ENCODE data around the gene SCAPER.
"Not testable (repeated sequence)": the region's sequence is repeated elsewhere in the genome, so short reads cannot be mapped to it uniquely, and the experiment has no call there.

SCAPER gene

DNA sequence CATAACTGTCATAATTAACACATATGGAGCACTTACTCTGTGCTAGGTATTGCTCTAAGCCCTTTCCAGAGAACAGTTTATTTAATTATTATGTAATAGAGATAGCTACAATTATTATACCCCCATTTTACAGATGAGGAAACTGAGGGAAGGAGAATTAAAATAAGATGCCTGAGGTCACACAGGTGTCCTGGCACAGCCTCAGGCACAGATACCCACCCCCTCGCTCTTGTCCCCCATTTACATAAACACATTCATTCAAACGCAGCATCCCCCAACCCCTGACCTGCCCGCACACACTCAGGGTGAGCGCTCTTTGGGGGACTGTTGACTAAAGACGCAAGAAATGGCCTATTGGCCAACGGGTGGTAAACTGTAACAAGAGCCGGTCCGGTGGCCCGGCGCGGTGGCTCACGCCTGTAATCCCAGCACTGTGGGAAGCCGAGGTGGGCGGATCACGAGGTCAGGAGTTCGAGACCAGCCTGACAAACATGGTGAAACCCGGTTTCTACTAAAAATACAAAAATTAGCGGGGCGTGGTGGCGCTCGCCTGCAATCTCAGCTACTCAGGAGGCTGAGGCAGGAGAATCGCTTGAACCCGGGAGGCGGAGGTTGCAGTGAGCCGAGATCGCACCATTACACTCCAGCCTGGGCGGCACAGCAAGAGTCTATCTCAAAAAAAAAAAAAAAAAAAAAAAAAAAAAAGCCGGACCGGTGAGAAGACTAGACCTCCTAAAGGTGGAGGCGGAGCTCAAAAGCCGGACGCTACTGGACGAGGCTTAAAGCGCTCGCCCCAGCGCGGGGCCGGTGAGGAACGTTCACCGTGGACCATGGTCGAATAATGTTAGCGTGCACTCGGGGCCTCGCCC, 570.5 kb downstream of the SCAPER start:
- DNase-seq, result no peak

DNA sequence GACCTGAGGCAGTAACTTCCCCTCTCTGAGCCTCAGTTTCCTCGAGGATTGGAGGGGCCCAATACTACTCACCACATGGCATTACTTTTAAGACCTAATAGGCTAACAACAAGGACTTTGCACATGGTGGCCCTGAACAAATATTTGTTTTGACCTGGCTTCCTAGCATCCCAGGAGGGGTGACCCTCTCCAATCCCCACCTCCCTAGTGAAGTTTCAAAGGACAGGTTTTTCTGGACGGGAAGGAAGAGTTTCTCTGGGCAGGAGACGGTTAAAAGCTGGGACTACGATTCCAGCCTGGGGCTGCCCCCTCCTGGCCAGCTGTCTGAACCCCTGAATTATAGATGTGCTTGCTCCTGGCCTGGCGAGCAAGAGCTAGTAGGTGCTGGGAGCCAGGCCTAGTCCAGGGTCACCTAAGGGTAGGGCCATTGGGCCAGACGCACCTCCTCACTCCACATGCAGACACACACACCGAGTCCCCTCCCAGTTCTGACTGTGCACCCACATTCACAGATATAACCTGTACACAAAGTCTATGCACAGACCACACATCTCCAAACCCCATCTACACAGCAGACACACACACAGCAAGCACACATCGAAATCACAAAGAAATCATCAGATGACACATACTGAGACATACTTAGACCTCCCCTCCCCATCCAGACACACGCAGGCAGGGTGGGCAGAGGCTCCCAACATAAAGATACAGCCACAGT, 571.3 kb downstream of the SCAPER start:
- no peak for DNase-seq

DNA sequence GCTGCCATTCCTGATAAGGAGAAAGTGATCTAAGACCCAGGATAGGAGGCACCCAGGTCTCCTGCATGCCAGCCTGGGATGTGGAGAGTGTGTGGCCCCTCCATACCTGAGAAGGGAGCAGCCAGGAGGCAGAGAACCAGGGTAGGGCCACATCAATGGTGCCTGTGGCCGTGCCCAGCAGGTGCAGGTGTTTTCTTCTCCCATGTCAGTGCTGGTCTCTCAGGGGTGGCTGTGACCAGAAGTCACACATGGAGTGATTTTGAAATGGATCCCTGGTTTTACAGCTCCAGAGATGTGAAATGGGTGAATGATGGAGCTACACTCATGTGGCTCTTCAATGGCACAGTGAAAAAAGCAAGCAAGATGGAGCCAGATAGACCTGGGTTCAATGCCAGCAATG, 571.8 kb downstream of the SCAPER start:
- no peak for DNase-seq

DNA sequence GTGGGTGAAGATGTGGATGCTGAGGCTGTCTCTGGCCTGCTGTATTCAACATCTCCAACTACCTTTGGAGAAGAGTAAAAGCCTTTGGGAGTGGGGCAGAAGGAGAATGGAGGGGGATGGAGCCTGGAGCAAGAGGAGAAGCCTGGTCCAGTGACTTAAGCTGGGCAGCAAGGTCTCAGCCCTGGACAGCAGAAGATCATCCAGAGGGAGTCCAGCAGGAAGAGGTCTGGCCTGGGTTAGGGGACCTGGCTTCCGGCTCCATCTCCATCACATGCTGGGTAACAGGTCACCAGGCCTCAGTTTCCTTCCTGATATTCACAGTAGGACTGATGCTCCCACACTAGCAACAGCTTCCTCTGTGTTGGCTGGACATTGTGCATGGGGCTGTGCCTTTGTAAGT, 572.3 kb downstream of the SCAPER start:
- no peak for DNase-seq

DNA sequence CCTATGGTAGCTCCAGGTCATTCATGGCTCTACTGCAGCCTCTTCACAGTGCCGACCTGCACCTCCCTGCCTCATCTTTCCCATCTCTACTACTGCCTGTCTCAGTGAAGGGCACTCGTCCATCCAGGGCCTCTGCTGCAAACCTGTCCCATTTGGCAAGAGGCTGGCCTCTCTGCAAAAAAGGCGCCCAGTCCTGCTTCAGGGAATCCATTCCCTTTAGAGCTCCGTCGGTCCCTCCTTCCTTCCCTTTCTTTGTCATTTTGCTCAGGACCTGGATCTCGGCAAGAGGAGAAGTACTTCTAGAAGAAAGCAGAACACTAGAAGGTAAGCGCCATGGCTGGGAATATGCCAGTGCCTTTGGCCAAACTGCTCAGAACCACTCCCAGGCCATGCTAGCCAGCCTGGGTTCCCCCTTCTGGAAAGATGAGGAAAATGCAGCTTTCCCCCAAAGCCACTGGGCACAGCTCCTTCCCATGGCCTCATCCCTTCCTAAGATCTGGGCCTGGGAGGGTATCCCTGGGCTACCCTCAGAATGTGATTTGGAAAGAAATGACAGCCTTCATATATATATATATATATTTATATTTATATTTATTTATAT, 575.0 kb downstream of the SCAPER start:
- DNase-seq, result peak; percentile 22

DNA sequence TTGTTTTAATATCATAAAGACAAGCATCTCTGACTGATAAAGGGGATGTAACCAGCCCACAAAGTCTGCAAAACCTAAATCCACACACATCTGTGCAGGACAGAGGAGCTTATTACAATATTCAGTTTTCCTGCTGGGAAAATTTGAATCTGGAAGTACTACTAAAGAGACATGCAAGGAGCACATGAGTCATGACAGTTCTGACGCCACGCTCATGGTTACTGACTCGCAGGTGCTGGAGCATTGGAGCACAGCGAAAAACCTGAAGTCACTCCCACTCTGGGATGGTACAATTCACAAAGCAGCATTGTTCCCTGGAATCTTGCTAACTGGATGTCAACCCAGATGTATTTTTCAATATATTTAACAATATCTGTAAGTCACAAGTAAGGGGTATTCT, 576.2 kb downstream of the SCAPER start:
- no peak for DNase-seq

DNA sequence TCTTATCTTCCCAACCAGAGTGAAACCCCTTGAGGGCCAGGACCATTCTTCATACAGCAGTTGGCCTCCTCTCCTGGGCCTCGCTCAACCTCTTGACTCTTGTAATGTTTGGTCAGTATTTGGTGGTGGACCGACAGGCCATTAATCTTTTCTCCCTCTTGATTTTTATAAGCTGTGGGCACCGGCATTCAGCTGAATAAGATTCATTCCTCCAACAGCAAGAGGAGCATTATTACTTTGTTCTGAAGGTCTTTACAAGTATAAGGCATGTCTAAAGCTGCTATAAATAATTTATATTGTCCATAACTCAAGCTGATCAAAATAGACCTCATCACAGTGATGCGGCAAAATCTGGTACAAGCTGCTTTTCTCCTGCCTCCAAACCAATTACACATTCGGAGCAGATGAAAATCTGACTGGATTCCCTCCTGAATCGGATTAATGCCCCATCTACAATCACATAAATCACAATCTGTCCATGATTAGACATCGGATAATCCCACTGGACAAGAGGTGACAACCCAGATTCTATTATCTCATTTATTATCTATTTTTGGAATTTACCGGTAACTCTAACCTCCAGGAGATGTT, 576.9 kb downstream of the SCAPER start:
- no peak for DNase-seq

DNA sequence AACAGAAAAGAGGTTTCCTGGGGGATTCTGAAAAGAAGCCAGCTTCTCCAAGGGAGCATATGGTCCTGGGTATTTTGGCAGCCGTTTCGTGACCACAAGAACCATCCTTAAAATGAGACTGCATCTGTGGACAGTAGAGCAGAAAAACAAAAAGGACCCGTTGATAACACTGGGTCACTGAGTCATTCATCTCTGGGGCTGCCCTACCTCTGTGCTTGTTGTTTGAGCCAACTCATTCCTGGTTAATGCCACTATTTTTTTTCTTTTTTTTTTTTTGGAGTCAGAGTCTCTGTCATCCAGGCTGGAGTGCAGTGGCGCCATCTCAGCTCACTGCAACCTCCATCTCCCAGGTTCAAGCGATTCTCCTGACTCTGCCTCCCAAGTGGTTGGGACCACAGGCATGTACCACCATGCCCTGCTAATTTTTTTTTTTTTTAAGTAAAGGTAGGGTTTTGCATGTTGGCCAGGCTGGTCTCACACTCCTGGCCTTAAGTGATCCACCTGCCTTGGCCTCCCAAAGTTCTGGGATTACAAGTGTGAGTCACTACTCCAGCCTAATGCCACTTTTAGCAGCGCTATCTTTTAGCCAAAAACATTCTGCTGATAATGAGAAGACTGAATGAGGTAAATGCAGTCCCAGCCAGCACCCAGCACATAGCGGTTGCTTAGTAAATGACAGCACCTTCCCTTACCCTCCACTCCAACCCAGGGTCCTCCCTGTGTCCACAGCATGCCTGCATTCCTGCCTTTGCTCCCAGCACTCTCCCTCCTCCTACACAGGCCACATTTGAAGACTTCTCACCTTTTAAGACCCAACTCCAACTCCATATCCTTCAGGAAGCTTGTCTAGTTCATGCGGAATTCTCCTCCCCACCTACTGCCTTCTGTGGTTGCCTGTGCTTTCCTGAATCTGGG, 577.7 kb downstream of the SCAPER start:
- DNase-seq, result no peak

DNA sequence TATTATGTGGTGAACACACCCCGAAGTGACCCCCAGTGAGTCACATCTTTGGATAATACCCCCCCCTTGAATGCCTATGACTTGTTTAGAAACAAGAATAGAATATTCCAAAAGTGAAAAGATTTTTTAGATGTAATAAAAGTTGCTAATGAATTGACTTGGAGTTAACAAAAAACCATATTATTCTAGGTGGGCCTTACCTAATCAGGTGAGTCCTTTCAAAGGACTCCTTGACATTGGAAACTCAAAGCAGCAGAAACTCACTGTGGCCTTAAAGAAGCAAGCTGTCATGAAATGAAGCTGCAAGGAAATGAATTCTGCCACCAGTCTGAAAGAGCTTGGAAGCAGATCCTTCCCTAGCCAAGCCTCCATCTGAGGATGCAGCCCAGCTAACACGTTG, 579.4 kb downstream of the SCAPER start:
- DNase-seq, result no peak

DNA sequence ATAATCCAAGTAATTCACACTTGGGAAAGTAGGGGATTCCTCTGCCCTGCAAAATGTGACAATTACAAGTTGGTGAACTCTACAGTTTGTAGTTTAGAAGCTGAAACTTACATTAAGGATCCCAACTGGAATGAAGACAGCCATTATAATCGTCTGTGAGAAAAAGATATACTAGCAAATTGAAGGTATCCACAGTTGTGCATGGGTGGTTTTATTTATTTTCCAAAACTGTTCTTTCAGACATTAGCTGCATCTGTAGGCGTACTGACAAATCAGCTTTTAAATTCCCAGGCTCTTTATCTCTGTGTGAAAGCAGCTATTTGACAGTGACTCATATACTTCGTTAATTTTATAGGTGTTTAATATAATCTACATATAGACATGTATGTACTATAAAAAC, 581.1 kb downstream of the SCAPER start:
- no peak for DNase-seq

DNA sequence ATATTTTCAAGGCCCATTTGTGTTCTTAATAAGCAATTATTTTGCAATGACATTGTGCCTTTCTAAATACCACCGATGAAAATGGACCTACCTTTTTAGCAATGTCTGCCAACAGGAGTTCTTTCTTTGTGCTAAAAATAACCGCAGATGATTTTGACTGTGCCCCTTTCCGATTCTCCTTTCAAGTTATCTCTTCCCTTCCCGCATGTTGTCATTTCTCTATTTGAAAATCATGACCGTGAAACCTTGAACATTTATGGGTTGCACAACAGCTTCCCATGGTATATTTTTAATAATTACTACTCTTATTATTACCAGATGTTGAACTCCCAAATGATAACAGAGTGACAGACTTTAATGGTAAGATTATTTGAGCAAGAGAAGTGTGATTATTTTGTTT, 583.5 kb downstream of the SCAPER start:
- no peak for DNase-seq

DNA sequence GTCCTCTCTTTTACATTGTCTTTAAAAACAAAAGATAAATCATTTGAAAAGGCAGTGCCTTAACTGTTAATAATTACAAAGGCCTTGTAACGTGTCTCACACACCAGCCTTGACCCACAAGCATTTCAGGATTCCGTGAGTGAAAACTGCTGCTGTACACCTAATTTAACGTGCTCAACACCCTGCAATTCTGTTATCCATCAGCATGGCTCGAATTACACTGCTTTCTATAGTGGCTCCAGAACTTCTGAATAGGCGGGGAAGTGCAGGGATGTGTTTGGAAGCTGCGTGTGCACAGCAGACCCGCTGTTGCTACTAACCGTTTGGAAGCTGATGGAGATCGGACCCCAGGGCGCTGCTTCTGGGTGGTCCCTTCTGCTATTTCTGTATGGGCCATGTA, 584.0 kb downstream of the SCAPER start:
- no peak for DNase-seq

DNA sequence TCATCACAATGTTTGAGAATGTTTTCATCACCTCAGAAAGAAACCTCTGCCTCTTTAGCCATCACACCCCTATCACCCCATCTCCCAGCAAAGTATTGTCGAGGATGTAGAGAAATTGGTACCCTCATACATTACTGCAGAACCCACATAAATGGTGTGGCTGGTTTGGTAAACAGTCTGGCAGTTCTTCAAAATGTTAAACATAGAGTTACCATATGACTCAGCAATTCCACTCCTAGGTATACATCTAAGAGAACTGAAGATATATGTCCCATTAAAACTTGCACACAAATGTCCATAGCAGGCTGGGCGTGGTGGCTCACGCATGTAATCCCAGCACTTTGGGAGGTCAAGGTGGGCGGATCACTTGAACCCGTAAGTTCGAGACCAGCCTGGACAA, 585.1 kb downstream of the SCAPER start:
- no peak for DNase-seq

DNA sequence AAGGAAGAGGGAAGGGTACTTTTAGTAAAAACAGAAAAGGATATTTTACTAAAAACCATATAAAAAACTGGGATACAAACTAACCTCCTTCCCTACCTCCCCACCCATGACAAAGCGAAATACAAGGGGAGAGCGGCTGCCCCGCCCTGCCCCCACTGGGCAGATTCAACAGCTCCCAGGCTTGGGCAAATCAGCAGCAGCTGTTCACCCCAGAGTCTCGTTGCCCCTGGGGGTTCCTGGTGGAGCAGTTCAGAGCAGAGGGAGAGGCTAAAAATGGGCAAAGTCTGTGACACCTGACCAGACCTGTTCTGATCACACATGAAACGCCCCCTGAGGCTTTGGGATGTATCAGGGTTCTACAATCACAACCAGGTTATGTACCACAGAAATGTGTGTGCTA, 591.4 kb downstream of the SCAPER start:
- no peak for DNase-seq

DNA sequence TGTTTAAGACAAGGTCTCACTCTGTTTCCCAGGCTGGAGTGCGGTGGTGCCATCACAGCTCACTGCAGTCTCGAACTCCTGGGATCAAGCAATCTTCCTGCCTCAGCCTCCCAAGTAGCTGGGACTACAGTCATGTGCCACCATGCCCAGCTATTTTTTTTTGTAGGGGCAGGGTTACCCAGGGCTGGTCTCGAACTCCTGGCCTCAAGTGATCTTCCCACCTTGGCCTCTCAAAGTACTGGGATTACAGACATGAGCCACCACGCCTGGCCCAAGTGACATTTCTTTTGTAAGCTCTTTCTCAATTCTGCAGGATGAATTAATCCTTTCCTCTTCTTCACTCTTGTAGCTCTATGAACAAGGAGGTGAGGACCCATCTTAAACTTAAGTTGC, 592.0 kb downstream of the SCAPER start:
- not testable (repeated sequence) for DNase-seq

DNA sequence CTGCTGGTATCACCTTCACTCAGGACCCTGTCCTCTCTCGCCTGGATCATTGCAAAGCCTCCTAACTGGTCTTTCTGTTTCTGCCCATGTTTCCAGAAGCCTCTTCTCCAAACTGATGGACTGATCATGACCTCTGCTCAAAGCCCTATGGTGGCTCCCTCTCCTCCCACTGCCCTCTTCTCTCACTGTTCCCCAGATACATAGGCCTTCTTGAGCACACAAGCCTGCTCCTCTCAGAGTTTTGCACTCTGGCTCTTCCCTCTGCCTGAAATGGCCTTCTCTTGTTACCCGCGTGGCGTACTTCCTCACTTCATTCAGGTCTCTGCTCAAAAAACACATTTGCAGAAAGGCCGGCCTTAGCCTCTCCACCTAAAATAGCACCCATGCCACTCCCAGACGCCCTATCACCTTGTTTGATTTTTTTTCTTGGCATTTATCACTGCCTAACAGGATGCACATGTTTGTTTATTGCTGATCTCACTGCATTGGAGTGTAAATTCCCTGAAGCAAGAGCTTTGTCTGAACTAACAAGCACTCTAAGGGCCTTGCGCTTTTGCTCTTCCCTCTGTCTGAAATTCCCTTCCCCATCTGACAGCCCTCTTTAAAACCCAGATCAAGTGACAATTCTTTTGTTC, 592.5 kb downstream of the SCAPER start:
- DNase-seq, result no peak

DNA sequence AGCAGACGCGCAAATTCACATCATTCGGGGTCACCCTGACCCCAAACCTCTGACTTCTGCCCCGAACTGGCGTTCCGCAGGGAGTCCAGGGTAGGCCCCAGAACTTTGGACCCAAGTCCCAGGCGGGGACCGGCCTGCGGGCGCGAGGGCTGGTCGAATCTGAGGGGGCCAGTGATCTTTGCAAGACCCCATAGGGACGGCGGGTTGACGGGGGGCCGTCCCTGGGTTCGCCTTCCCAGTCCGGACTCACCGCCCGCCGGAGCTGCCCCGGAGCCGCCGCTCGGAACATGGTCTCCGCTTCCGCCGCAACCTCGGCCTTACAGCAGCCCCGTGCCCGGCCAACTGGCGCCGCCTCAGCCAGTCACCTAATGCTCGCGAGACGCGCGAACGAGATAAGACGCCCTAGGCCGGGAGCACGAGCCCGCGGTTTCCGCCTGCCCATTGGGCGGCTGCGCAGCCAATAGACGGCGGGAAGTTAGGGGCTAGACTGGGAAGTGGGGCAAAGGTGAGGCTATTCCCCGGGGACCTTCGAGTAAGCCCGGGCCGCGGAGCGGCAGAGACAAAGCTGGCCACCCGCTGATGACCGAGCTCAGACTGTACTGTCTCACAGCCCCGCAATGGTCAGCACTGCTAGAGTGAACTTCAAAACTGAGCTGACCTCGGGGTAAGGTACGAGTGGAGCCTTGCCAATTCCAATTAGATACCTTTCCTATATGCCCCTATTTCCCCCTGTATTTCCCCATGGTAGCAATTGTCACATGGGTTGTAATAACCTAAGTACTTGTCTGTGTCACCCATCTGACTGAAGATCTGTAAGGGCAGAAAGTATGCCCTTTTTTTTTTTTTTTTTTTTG, 593.8 kb downstream of the SCAPER start, which contains the start of gene ETFA:
ETFA (minus strand) TSS at position 370 of the 854 bp plus-strand sequence; CDS start at position 289, 81 bp downstream.
- DNase-seq, result peak; percentile 87

DNA sequence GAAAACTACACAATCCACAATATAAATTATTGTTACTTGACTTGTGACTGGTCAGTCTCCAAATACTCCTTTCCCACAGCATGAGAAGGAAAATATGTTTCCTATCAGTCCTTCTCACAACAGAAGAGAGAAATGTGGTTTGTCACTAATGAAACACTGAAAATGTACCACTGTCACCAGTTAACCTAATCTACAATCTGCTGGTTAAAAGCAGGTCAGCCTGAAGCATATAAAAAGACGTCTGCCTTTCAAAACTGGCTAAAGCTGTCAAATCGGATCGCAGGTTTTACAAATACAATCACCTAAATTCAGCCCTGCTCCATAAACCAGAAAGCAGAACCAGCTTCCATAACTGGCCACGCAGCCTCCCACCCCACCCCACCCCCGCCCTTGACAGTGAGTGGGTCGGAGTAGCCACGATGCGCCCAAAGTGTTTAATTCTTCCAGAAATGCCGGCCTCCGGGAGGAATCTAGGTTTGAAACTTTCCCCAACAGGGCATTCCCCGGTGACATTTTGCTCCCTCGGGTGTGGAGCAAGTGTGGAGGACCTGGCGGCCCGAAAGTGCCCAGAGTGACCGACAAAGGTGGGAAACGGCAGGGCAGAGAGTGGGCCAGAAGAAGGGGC, 594.6 kb downstream of the SCAPER start:
- no peak for DNase-seq

DNA sequence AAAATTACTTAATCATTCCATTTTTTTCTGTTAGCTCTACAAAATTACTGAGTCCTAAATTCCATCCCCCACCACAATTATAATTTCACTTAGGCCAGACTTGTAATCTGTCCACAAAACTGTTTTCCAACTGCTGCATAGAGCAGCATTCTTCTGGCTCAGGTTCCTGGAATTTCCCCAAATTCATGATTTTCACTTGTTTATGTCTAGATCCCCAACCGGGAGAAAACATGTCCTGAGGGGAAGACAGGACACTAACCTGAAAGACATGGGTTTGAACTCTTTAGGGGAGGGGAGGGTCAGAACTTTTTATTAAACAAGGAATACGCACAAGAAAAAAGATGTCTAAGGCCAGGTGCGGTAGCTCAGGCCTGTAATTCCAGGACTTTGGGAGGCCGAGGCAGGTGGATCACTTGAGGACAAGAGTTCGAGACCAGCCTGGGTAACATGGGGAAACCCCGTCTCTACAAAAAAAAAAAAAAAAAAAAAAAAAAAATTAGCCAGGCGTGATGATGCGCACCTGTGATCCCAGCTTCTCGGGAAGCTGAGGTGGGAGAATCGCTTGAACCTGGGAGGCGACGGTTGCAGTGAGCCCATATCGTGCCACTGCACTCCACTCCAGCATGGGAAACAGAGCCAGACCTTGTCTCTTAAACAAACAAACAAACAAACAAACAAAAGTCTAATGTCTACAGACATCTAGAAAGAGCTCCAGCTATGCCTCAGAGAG, 595.4 kb downstream of the SCAPER start:
- DNase-seq, result no peak

DNA sequence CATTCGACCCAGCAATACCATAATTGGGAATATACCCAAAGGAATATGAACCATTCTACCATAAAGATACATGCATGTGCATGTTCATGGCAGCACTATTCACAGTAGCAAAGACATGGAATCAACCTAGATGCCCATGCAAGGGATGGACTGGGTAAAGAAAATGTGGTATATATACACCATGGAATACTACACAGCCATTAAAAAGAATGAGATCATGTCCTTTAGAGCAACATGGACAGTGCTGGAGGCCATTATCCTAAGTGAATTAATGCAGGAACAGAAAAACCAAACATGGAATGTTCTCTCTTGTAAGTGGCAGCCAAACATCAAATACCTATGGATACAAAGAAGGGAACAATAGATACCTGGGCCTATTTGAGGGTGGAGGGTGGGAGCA, 601.2 kb downstream of the SCAPER start:
- DNase-seq, result no peak
